A549 (cell line): ENCODE measurements around the gene CHN1. TPM values are rescaled to one million over a fixed set of nuclear protein-coding genes. Genes with fewer than 3 reads are reported as not detected.

Experiments used
- ATAC-seq, 2 experiments: fragments of 200-7000 bp in 1 of 2; fragments of >200 bp in 1 of 2; cut with Nextera tagmentation in 1 of 2; cut with Tn5 transposase in 1 of 2; 3 replicates each; pipeline versions ENCODE4 v1.8.0 to v1.9.1; 2018 to 2020; ENCODE audit warnings: mild to moderate bottlenecking in 1 of 2, moderate library complexity in 1 of 2
- CTCF ChIA-PET: fragments of 300-600 bp; sonication (Branson Sonifier 250); formaldehyde crosslinking; extraction: SDS; loops from one replicate; lab custom pipeline; 2021; ENCODE audit warnings: antibody characterized with exemption, inconsistent platforms; lab: Yijun Ruan, JAX
- POLR2A ChIA-PET: fragments of 350-600 bp; formaldehyde crosslinking; extraction: SDS; loops from one replicate; lab custom pipeline; 2021; ENCODE audit warnings: antibody characterized with exemption, inconsistent platforms; lab: Yijun Ruan, JAX
- DNase-seq, 2 experiments: peaks; one replicate each; pipeline versions ENCODE4 v3.0.0 to v3.0.0-alpha.2; 2011 to 2016; ENCODE audit warnings: low read depth in 1 of 2, low spot score in 1 of 2
- FAIRE-seq: peaks from 2 replicates; lab custom pipeline; 2011; peaks lifted over from hg19 to GRCh38; lab: Jason Lieb, UNC
- H3K27ac ChIP-seq, 2 experiments: fragments of >200 bp; sonication (Bioruptor Twin); formaldehyde crosslinking; 3 replicates each; pipeline ENCODE4 v1.5.1; 2016 to 2017
- H3K4me1 ChIP-seq: fragments of >200 bp; sonication (Bioruptor Twin); formaldehyde crosslinking; 3 replicates; pipeline ENCODE4 v1.6.1; 2016
- H3K4me2 ChIP-seq: fragments of >200 bp; sonication (Bioruptor Twin); formaldehyde crosslinking; 3 replicates; pipeline ENCODE4 v1.6.1; 2016
- H3K4me3 ChIP-seq: fragments of >200 bp; sonication (Bioruptor Twin); formaldehyde crosslinking; 3 replicates; pipeline ENCODE4 v1.5.1; 2016
- H3K9me3 ChIP-seq: fragments of >200 bp; sonication (Bioruptor Twin); formaldehyde crosslinking; 3 replicates; pipeline ENCODE4 v1.6.1; 2016
- BHLHE40 ChIP-seq: IDR thresholded peaks from 2 replicates; pipeline ENCODE4 v1.6.1; 2012; ENCODE audit warnings: low read depth, low read length, inconsistent platforms
- CBX2 ChIP-seq: fragments of 200-600 bp; sonication (generic); IDR thresholded peaks from 2 replicates; pipeline ENCODE4 v1.6.1; 2016; ENCODE audit warnings: low read depth, mild to moderate bottlenecking, borderline replicate concordance
- CEBPB ChIP-seq, 2 experiments: fragments of >200 bp in 1 of 2; sonication (Bioruptor Twin) in 1 of 2; formaldehyde crosslinking in 1 of 2; IDR thresholded peaks; 2 replicates each; pipeline ENCODE4 v1.6.1; 2012 to 2016
- CHD2 ChIP-seq: fragments of 150-350 bp; IDR thresholded peaks from 2 replicates; pipeline ENCODE4 v1.6.1; 2014; ENCODE audit warnings: low read length; ENCODE audit not compliant: partially characterized antibody
- CHD4 ChIP-seq: fragments of 200-600 bp; sonication (generic); IDR thresholded peaks from 2 replicates; pipeline ENCODE4 v1.6.1; 2016; ENCODE audit warnings: antibody characterized with exemption, mild to moderate bottlenecking, borderline replicate concordance
- CTCF ChIP-seq: fragments of >200 bp; sonication (Bioruptor Twin); formaldehyde crosslinking; IDR thresholded peaks from 3 replicates; pipeline ENCODE4 v1.5.1; 2016
- EHF ChIP-seq: fragments of 250-450 bp; sonication (Bioruptor Pico); IDR thresholded peaks from 2 replicates; pipeline ENCODE4 v1.5.0; 2020; ENCODE audit warnings: mild to moderate bottlenecking
- ESRRA ChIP-seq: fragments of 150-350 bp; IDR thresholded peaks from 2 replicates; pipeline ENCODE4 v1.6.1; 2014; ENCODE audit warnings: mild to moderate bottlenecking, low read length, borderline replicate concordance
- FOSL2 ChIP-seq, 2 experiments: fragments of 450-650 bp in 1 of 2; fragments of >200 bp in 1 of 2; sonication (Bioruptor Twin) in 1 of 2; formaldehyde crosslinking; IDR thresholded peaks; 2 replicates each; pipeline versions ENCODE4 v1.5.0 to v1.6.1; 2016 to 2020; ENCODE audit warnings: mild to moderate bottlenecking in 1 of 2, moderate library complexity in 1 of 2
- GATA3 ChIP-seq: IDR thresholded peaks from 2 replicates; pipeline ENCODE4 v1.6.1; 2012; ENCODE audit warnings: borderline replicate concordance
- HEYL ChIP-seq: fragments of 250-450 bp; sonication (Bioruptor Pico); IDR thresholded peaks from 2 replicates; pipeline ENCODE4 v1.8.0; 2021; ENCODE audit warnings: mild to moderate bottlenecking, moderate library complexity
- HOXA7 ChIP-seq: fragments of 250-450 bp; sonication (Bioruptor Pico); IDR thresholded peaks from 2 replicates; pipeline ENCODE4 v1.5.0; 2020; ENCODE audit warnings: mild to moderate bottlenecking, moderate library complexity
- HOXB5 ChIP-seq: fragments of 250-450 bp; sonication (Bioruptor Pico); IDR thresholded peaks from 2 replicates; pipeline ENCODE4 v1.5.0; 2020; ENCODE audit warnings: mild to moderate bottlenecking, moderate library complexity
- JUN ChIP-seq, 2 experiments: fragments of >200 bp; sonication (Bioruptor Twin); formaldehyde crosslinking; IDR thresholded peaks; 2 replicates in 1 of 2; 3 replicates in 1 of 2; pipeline ENCODE4 v1.6.1; 2016 to 2017
- KDM5A ChIP-seq: fragments of 200-600 bp; sonication (generic); IDR thresholded peaks from 2 replicates; pipeline ENCODE4 v1.6.1; 2016; ENCODE audit warnings: antibody characterized with exemption, mild to moderate bottlenecking
- MAFK ChIP-seq: fragments of 450-650 bp; IDR thresholded peaks from 2 replicates; pipeline ENCODE4 v1.6.1; 2014; ENCODE audit not compliant: partially characterized antibody
- MYC ChIP-seq: IDR thresholded peaks from 2 replicates; pipeline ENCODE4 v1.6.1; 2012; ENCODE audit warnings: mild to moderate bottlenecking, inconsistent platforms, low read length, improper control_type of control experiment, borderline replicate concordance
- NFE2L2 ChIP-seq: fragments of 150-350 bp; conservative IDR thresholded peaks from 2 replicates; pipeline ENCODE4 v1.6.1; 2014; ENCODE audit warnings: low read length
- NR3C1 ChIP-seq: fragments of >200 bp; sonication (Bioruptor Twin); formaldehyde crosslinking; IDR thresholded peaks from 3 replicates; pipeline ENCODE4 v1.6.1; 2017
- POLR2AphosphoS2 ChIP-seq: conservative IDR thresholded peaks from 2 replicates; pipeline ENCODE4 v1.6.1; 2012; ENCODE audit warnings: low read length, improper control_type of control experiment, inconsistent platforms
- RARB ChIP-seq: fragments of 250-450 bp; sonication (Bioruptor Pico); IDR thresholded peaks from 2 replicates; pipeline ENCODE4 v1.8.0; 2021; ENCODE audit warnings: mild to moderate bottlenecking, moderate library complexity
- SMC3 ChIP-seq: fragments of >200 bp; sonication (Bioruptor Twin); formaldehyde crosslinking; IDR thresholded peaks from 3 replicates; pipeline ENCODE4 v1.6.1; 2018; ENCODE audit warnings: inconsistent platforms
- TFCP2L1 ChIP-seq: fragments of 250-450 bp; sonication (Bioruptor Pico); IDR thresholded peaks from 2 replicates; pipeline ENCODE4 v1.5.0; 2021; ENCODE audit warnings: mild to moderate bottlenecking
- ZSCAN20 ChIP-seq: fragments of 250-450 bp; sonication (Bioruptor Pico); IDR thresholded peaks from 2 replicates; pipeline ENCODE4 v1.8.0; 2022; ENCODE audit warnings: mild to moderate bottlenecking, moderate library complexity
- WGBS: methylation state at CpG from one replicate; pipeline ENCODE4 v1.1.6; 2017; ENCODE audit errors: missing lambda C conversion rate; 5-methylcytosine and 5-hydroxymethylcytosine counted together
- polyA plus RNA-seq, 4 experiments: library from polyadenylated mRNA; depleted of rRNA in 3 of 4; stranded (reverse); fragments of >200 nt; fragmentation: RNase III in 1 of 4; extraction: RNeasy Plus Mini Kit Qiagen cat#74134 plus additional on column Dnase treatment in 1 of 4; gene quantifications; 2 replicates in 3 of 4; 3 replicates in 1 of 4; pipeline ENCODE4 v1.2.3, GENCODE V29; 2011 to 2017
- TF ChIP-seq, protein P1 (sequence below): fragments of 450-650 bp; IDR thresholded peaks from 2 replicates; pipeline ENCODE4 v1.6.1; 2014; ENCODE audit warnings: antibody characterized with exemption
- TF ChIP-seq, protein P2 (sequence below): fragments of 150-350 bp; IDR thresholded peaks from 2 replicates; pipeline ENCODE4 v1.6.1; 2014; ENCODE audit warnings: low read depth, mild to moderate bottlenecking, low read length
- TF ChIP-seq, protein P3 (sequence below): fragments of 250-450 bp; sonication (Bioruptor Pico); IDR thresholded peaks from 2 replicates; pipeline ENCODE4 v1.5.0; 2021; ENCODE audit warnings: mild to moderate bottlenecking, moderate library complexity, borderline replicate concordance
- TF ChIP-seq, protein P4 (sequence below): IDR thresholded peaks from 2 replicates; pipeline ENCODE4 v1.6.1; 2012
- TF ChIP-seq, protein P5 (sequence below): fragments of >200 bp; sonication (Bioruptor Twin); formaldehyde crosslinking; IDR thresholded peaks from 2 replicates; pipeline ENCODE4 v1.6.1; 2016

CHN1 gene
- polyA plus RNA-seq, 2 of the 4 experiments (the other 2 are of a cell fraction), result 20.9 to 46.6 TPM

- ChIA-PET POLR2A (no interaction called here), CTCF (interaction anchor here (0.9 to 2.2 kb wide), 3 partner anchors 11 to 56 kb away, joined by 3 to 7 read pairs (median 5); no protein-coding TSS in a partner anchor)
- Histone ChIP-seq H3K4me1 (no peaks in the 10 kb centered on the region), H3K4me3 (no peak overlapping the region), H3K4me2 (no peak overlapping the region), H3K27ac (no peak overlapping the region), H3K9me3 (no peaks in the 10 kb centered on the region)
- ATAC-seq (no peak), FAIRE-seq (no peak), DNase-seq (no peak)
- TF ChIP-seq TFCP2L1 (CRISPR knock-in tag), result no peak
- TF ChIP-seq CHD4, result no peak
- no peak for TF ChIP-seq ESRRA
- no peak for TF ChIP-seq HOXA7 (CRISPR knock-in tag)
- no peak for TF ChIP-seq SMC3
- TF ChIP-seq, protein P1, sequence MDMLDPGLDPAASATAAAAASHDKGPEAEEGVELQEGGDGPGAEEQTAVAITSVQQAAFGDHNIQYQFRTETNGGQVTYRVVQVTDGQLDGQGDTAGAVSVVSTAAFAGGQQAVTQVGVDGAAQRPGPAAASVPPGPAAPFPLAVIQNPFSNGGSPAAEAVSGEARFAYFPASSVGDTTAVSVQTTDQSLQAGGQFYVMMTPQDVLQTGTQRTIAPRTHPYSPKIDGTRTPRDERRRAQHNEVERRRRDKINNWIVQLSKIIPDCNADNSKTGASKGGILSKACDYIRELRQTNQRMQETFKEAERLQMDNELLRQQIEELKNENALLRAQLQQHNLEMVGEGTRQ, result no peak
- TF ChIP-seq GATA3, result no peak
- TF ChIP-seq NFE2L2, result no peak
- no peak for TF ChIP-seq CEBPB (IDR thresholded peaks at IDR 0.05)
- no peak for TF ChIP-seq RARB (CRISPR knock-in tag)
- TF ChIP-seq ZSCAN20 (CRISPR knock-in tag), result no peak
- TF ChIP-seq MAFK, result no peak
- TF ChIP-seq NR3C1, result no peak
- 71% methylated on average over 9 of the region's 9 CpGs for WGBS
These were observed 177.5 kb downstream of the CHN1 start for GRCh38 chr2:174827371-174828369.

- Histone ChIP-seq H3K4me2 (no peak overlapping the region), H3K4me3 (no peak overlapping the region), H3K27ac (no peak overlapping the region), H3K4me1 (no peaks in the 10 kb centered on the region), H3K9me3 (no peaks in the 10 kb centered on the region)
- WGBS, result 69% methylated on average over 2 of the region's 2 CpGs
- DNase-seq (no peak), FAIRE-seq (no peak), ATAC-seq (no peak)
- POLR2A ChIA-PET, result no interaction called here
- TF ChIP-seq JUN (IDR thresholded peaks at IDR 0.05) (no peak), CTCF (no peak), CBX2 (no peak), KDM5A (no peak), EHF (CRISPR knock-in tag) (no peak), HOXB5 (CRISPR knock-in tag) (no peak), CHD2 (no peak), MYC (no peak), BHLHE40 (no peak), HEYL (CRISPR knock-in tag) (no peak), FOSL2 (IDR thresholded peaks at IDR 0.05) (no peak), FOSL2 (CRISPR knock-in tag; IDR thresholded peaks at IDR 0.05) (no peak), POLR2AphosphoS2 (no peak), NFE2L2 (no peak)
- TF ChIP-seq, protein P2, sequence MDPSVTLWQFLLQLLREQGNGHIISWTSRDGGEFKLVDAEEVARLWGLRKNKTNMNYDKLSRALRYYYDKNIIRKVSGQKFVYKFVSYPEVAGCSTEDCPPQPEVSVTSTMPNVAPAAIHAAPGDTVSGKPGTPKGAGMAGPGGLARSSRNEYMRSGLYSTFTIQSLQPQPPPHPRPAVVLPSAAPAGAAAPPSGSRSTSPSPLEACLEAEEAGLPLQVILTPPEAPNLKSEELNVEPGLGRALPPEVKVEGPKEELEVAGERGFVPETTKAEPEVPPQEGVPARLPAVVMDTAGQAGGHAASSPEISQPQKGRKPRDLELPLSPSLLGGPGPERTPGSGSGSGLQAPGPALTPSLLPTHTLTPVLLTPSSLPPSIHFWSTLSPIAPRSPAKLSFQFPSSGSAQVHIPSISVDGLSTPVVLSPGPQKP, result no peak
- TF ChIP-seq, protein P3, sequence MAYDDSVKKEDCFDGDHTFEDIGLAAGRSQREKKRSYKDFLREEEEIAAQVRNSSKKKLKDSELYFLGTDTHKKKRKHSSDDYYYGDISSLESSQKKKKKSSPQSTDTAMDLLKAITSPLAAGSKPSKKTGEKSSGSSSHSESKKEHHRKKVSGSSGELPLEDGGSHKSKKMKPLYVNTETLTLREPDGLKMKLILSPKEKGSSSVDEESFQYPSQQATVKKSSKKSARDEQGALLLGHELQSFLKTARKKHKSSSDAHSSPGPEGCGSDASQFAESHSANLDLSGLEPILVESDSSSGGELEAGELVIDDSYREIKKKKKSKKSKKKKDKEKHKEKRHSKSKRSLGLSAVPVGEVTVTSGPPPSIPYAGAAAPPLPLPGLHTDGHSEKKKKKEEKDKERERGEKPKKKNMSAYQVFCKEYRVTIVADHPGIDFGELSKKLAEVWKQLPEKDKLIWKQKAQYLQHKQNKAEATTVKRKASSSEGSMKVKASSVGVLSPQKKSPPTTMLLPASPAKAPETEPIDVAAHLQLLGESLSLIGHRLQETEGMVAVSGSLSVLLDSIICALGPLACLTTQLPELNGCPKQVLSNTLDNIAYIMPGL (CRISPR knock-in tag), result no peak
- TF ChIP-seq, protein P4, sequence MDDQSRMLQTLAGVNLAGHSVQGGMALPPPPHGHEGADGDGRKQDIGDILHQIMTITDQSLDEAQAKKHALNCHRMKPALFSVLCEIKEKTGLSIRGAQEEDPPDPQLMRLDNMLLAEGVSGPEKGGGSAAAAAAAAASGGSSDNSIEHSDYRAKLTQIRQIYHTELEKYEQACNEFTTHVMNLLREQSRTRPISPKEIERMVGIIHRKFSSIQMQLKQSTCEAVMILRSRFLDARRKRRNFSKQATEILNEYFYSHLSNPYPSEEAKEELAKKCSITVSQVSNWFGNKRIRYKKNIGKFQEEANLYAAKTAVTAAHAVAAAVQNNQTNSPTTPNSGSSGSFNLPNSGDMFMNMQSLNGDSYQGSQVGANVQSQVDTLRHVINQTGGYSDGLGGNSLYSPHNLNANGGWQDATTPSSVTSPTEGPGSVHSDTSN, result no peak
- TF ChIP-seq, protein P5, sequence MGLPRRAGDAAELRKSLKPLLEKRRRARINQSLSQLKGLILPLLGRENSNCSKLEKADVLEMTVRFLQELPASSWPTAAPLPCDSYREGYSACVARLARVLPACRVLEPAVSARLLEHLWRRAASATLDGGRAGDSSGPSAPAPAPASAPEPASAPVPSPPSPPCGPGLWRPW, result no peak
- CTCF ChIA-PET, result interaction anchor here (2.2 kb wide), 1 partner anchor 54 kb away, joined by 7 read pairs; no protein-coding TSS in a partner anchor
These were observed 179.1 kb downstream of the CHN1 start for GRCh38 chr2:174826051-174826450.
